Astrocyte of the cerebellum (primary cell): Measurements from ENCODE around the gene AKAP12.

Experiments used
- DNase-seq: peaks from one replicate; pipeline ENCODE4 v3.0.0-alpha.2; 2011; ENCODE audit warnings: low read depth
- H3K4me3 ChIP-seq: 2 replicates; pipeline ENCODE4 v1.5.1; 2011; ENCODE audit warnings: mild to moderate bottlenecking, low read depth, low read length, moderate library complexity
- in situ Hi-C: cut with HindIII; loops from 2 replicates; pipeline ENCODE4 v1.10.0; 2017; ENCODE audit warnings: low sequenced_read_pairs
- TF ChIP-seq, protein P1 (sequence below): IDR thresholded peaks from 2 replicates; pipeline ENCODE4 v1.5.1; 2012; ENCODE audit warnings: low read length, low read depth, moderate library complexity, mild to moderate bottlenecking; ENCODE audit errors: missing control alignments

AKAP12 gene

DNA sequence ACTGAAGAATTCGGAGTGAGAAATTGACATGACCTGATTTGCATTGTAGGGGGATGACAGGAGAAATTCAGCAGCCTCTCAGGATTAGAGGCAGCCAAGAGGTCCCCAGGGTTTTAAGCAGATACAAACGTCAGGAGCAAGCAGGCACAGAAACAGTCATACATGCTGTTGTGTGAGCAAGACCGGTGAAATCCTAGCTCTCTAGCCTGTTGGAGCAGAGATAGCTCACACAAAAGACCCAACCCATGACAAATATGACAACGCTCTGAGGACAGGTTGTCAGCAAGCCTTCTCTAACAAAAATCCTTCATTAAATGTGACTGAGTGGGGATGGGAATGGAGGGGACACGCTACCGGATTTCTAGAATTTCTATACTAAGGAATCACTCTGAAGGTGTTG lies 23.0 kb upstream of the AKAP12 start:
- DNase-seq, result no peak
- in situ Hi-C loops, result no loop called here
- TF ChIP-seq, protein P1, sequence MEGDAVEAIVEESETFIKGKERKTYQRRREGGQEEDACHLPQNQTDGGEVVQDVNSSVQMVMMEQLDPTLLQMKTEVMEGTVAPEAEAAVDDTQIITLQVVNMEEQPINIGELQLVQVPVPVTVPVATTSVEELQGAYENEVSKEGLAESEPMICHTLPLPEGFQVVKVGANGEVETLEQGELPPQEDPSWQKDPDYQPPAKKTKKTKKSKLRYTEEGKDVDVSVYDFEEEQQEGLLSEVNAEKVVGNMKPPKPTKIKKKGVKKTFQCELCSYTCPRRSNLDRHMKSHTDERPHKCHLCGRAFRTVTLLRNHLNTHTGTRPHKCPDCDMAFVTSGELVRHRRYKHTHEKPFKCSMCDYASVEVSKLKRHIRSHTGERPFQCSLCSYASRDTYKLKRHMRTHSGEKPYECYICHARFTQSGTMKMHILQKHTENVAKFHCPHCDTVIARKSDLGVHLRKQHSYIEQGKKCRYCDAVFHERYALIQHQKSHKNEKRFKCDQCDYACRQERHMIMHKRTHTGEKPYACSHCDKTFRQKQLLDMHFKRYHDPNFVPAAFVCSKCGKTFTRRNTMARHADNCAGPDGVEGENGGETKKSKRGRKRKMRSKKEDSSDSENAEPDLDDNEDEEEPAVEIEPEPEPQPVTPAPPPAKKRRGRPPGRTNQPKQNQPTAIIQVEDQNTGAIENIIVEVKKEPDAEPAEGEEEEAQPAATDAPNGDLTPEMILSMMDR, result no peak
- H3K4me3 ChIP-seq, result no peak overlapping the region

- in situ Hi-C loops, result no loop called here
- H3K4me3 ChIP-seq, result no peak overlapping the region
- TF ChIP-seq, protein P1, result no peak
- no peak for DNase-seq
Measured at GRCh38 chr6:151219192-151219591, 20.6 kb upstream of the AKAP12 start.

DNA sequence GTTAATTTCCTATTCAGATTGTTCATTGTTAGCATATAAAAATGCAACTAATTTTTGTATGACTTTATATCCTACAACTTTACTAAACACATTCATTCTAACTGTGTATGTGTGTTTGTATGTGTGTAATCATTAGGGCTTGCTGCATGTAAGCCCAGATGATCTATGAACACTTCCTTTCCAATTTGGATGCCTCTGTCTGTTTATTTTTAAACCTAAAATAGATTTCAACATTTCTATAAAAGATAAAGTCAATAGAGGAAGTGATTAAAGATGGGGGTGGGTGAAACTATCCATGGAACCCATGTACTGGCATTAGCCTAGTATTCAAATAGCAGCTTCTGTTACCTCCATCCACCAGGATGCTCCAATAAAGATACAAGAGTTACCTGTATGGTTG lies 15.7 kb upstream of the AKAP12 start:
- TF ChIP-seq, protein P1, result no peak
- DNase-seq, result no peak
- in situ Hi-C loops, result no loop called here
- H3K4me3 ChIP-seq, result no peak overlapping the region

DNA sequence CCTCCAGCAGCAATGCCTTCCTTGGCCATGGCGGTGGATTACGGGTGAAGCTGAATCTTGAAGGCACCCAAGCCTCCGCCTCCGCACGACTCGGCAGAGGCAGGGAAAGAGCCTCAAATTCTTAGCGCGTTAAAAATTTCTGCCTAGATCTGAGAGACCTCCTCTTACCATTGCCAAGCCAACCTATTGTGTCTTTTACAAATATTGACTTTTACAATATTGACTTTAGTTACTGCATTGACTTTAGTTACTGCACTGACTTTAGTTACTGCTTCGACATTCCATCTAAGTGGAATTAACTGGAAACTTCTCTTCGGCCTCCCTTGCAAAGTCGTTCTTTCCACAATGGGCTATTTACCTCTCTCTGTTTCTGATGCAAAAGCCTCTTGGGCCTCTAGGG lies 13.8 kb upstream of the AKAP12 start:
- TF ChIP-seq, protein P1, result no peak
- no peak overlapping the region for H3K4me3 ChIP-seq
- DNase-seq, result no peak
- in situ Hi-C loops, result no loop called here

DNA sequence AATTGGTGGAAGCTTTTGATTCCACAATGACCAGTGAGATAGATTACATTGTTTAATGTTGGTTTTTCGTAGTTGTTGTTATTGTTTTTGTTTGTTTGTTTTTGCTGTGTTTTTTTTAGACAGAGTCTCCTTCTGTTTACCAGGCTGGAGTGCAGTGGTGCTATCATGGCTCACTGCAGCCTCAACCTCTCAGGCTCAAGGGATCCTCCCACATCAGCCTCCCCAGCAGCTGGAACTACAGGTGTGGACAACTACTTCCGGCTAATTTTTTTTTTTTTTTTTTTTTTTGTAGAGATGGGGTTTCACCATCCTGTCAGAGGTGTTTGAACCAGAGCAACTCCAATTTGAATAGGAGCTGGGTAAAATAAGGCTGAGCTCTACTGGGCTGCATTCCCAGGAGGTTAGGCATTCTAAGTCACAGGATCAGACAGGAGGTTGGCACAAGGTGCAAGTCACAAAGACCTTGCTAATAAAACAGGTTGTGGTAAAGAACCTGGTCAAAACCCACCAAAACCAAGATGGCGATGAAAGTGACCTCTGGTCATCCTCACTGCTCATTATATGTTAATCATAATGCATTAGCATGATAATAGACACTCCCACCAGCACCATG lies 10.9 kb upstream of the AKAP12 start:
- TF ChIP-seq, protein P1, result no peak
- no peak overlapping the region for H3K4me3 ChIP-seq
- in situ Hi-C loops, result no loop called here
- no peak for DNase-seq

DNA sequence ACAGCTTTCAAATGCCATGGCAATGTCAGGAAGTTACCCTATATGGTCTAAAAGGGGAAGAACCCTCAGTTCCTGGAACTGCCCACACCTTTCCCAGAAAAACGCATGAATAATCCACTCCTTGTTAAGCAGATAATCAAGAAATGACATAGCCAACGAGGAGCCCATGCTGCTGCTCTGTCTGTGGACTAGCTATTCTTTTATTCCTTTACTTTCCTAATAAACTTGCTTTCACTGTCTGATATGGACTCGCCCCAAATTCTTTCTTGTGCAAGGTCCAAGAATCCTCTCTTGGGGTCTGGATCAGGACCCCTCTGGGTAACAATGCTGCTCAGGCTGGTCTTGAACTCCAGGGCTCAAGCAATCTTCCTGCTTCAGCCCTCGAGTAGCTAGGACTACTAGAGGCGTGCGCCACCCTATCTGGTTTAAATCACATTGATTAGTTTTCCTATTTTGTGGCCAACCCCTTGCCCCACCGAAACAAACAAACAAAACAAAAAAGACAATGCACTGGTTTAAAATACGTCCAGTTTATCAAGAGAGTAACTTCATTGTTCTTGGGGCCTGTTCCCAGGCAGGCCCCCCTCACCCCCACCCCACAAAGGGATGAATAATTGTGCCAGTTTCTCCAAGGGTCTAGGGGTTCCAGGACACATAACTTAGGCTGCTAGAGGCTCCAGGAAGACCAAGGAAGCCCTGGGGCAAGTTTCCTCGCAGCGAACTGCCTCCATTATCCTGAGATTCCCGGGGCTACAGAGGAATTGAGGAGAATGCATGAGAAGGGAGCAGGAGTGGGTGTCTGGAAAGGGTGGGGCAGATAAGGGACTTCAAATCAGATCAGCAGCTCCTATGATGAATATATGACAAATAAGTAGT lies 10.1 kb upstream of the AKAP12 start:
- no peak for DNase-seq
- H3K4me3 ChIP-seq, result no peak overlapping the region
- in situ Hi-C loops, result no loop called here
- TF ChIP-seq, protein P1, result no peak
